HG03558 (cell line): ENCODE results near the gene HELZ2.
A peak's percentile ranks its signal among the peaks of the same experiment; 100 is the strongest.

ENCODE experiments used
- ATAC-seq: cut with Tn5 transposase; IDR thresholded peaks from one replicate; pipeline ENCODE4 v1.9.1; 2021; ENCODE audit warnings: moderate number of reproducible peaks; ENCODE audit not compliant: unreplicated experiment; ENCODE audit errors: extremely low read depth

HELZ2 gene

GRCh38 chr20:63542031-63542559 lies 31.9 kb downstream of the HELZ2 start:
- no peak for ATAC-seq

- ATAC-seq: no peak
These were observed 32.7 kb downstream of the HELZ2 start for GRCh38 chr20:63541371-63541770.

GRCh38 chr20:63540417-63541186 lies 33.4 kb downstream of the HELZ2 start:
- ATAC-seq: no peak

- ATAC-seq: no peak
These were observed 34.3 kb downstream of the HELZ2 start for GRCh38 chr20:63539441-63540370.

- ATAC-seq: no peak
These were observed 35.0 kb downstream of the HELZ2 start for GRCh38 chr20:63539092-63539430.

GRCh38 chr20:63538204-63539091 lies 35.6 kb downstream of the HELZ2 start:
- ATAC-seq: no peak

GRCh38 chr20:63537525-63538203 lies 36.4 kb downstream of the HELZ2 start:
- peak; percentile 64 for ATAC-seq

GRCh38 chr20:63536997-63537524 lies 37.0 kb downstream of the HELZ2 start, which contains the start of gene PTK6:
PTK6 (minus strand) TSS chr20:63537376; CDS start chr20:63537314, 62 bp downstream.
- ATAC-seq: no peak

GRCh38 chr20:63536241-63536977 lies 37.6 kb downstream of the HELZ2 start:
- ATAC-seq: no peak

- ATAC-seq: no peak
These were observed 39.0 kb downstream of the HELZ2 start for GRCh38 chr20:63534831-63535651.

- ATAC-seq: no peak
These were observed 39.6 kb downstream of the HELZ2 start for GRCh38 chr20:63534427-63534830.

- no peak for ATAC-seq
These were observed 40.1 kb downstream of the HELZ2 start for GRCh38 chr20:63533871-63534393.

- ATAC-seq: no peak
These were observed 40.7 kb downstream of the HELZ2 start for GRCh38 chr20:63533388-63533787.

GRCh38 chr20:63532449-63532971 lies 41.5 kb downstream of the HELZ2 start:
- ATAC-seq: no peak

GRCh38 chr20:63531686-63532448 lies 42.2 kb downstream of the HELZ2 start:
- ATAC-seq: no peak

GRCh38 chr20:63530788-63531160 lies 43.3 kb downstream of the HELZ2 start:
- ATAC-seq: no peak
